Measurements from ENCODE around the gene VCL.

The VCL gene

DNA sequence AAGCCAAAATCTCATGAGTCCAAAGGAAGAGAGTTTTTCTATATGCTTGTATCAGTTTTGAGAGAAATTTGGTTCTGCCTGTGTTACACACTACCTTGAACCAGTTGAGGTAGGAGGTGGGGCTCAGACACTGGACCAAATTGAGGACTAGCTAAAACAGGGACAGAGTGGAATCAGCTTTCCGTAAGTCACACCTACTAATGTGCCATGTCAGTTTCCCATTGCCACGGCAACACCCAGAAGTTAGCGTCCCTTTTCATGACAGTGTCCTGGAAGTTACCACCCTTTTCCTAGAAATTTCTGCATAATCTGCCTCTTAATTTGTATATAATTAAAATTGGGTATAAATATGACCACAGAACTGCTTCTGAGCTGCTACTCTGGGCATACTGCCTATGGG lies 162.1 kb downstream of the VCL start:
- DNase-seq, result no peak

DNA sequence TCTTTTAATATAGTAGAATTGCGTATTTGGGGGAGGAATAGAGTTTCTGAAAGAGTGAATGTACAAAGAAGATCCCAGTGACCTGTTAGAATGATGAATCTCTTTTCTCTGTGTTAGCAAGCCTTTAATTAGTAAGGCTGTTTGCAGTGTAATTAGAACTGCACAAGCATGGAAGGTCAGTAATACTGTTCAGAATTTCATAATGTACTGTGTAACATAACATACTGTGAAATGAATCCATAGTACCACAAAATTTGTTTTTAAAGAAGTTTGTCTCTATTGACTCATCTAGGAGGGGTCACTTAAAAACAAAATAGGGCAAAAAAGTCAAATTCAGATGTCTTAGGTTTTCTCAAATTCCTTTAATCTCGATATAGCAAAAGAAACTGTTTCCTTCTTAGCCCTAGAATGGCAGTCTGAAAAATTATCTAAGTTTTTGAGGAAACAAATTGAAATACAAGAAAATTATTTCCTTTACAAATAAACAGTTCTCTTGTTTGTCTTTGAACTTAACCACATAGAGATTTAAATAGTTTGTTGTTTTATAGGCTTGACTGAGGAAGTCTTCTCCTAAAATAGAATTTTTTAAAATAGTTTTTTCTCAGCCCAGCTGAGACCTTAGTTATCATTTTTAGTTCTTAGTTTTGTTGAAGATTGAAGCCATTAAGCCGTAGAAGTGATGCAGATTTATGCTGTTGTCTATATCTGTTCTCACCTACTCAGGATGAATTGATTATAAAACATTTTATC lies 165.6 kb downstream of the VCL start:
- no peak for DNase-seq

- no peak for DNase-seq
Observed at GRCh38 chr10:74164716-74165529, 167.0 kb downstream of the VCL start.

GRCh38 chr10:74165530-74165901 lies 167.6 kb downstream of the VCL start:
- DNase-seq, result no peak

DNA sequence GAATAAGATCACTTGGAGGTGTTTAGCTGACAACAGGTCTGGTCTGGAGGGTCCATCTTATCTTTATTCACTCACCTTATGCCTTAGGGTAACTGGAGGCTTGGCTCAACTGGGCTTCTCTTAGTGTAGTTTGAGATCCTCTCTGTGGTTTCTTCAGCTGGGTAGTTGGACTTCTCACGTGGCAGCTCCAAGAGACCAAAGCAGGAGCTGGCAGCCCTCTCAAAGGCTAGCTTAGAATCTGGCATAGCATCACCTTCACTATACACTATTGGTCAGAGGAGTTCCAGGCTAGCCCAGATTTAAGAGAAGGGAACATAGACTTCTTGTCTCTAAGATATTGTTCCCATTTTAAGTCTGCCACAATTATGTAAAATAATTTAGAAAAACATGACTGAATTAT lies 169.5 kb downstream of the VCL start:
- no peak for DNase-seq
